HEK293T (cell line): ENCODE data around the gene PKN1.

Experiments
- BHLHE40 ChIP-seq: fragments of 450-650 bp; IDR thresholded peaks from 2 replicates; pipeline ENCODE4 v1.6.1; 2016; ENCODE audit warnings: mild to moderate bottlenecking, moderate library complexity, borderline replicate concordance
- FOXK2 ChIP-seq: fragments of 450-650 bp; IDR thresholded peaks from 2 replicates; pipeline ENCODE4 v1.6.1; 2016; ENCODE audit warnings: mild to moderate bottlenecking
- FOXM1 ChIP-seq: fragments of 450-650 bp; IDR thresholded peaks from 2 replicates; pipeline ENCODE4 v1.6.1; 2017; ENCODE audit warnings: mild to moderate bottlenecking, borderline replicate concordance
- LEF1 ChIP-seq: fragments of 450-650 bp; IDR thresholded peaks from 2 replicates; pipeline ENCODE4 v1.6.1; 2017; ENCODE audit warnings: mild to moderate bottlenecking, borderline replicate concordance
- NFRKB ChIP-seq: fragments of 450-650 bp; IDR thresholded peaks from 2 replicates; pipeline ENCODE4 v1.6.1; 2016; ENCODE audit warnings: mild to moderate bottlenecking, moderate library complexity
- SP1 ChIP-seq: fragments of 450-650 bp; IDR thresholded peaks from 2 replicates; pipeline ENCODE4 v1.6.1; 2017
- SUZ12 ChIP-seq: fragments of 450-650 bp; IDR thresholded peaks from 2 replicates; pipeline ENCODE4 v1.6.1; 2016; ENCODE audit warnings: mild to moderate bottlenecking
- TARDBP ChIP-seq: fragments of 450-650 bp; IDR thresholded peaks from 2 replicates; pipeline ENCODE4 v1.6.1; 2016
- TF ChIP-seq, protein P1 (sequence below): fragments of 450-650 bp; IDR thresholded peaks from 2 replicates; pipeline ENCODE4 v1.6.1; 2016

DNA sequence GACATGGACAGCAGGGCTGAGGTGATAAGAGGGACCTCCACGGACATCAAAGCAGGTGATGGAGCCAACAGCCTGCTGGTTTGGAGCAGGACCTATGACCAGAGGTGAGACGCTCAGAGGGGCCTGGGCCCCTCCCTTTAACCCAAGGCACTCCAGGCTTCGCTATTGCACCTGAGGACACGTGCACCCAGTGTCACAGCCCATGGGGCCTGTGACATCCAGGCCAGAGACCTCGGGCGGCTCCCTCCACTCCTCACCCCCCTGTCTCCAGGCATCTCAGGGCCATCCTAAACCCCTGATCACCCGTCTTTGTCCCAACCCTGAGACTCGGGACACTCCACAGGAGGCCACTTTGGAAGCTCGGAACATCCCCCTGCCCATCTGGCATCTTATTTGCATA, 38.9 kb upstream of the PKN1 start:
- TF ChIP-seq SP1 (no peak), BHLHE40 (no peak), TARDBP (no peak), LEF1 (no peak), NFRKB (no peak), FOXM1 (no peak), SUZ12 (no peak), FOXK2 (no peak)
- TF ChIP-seq, protein P1, sequence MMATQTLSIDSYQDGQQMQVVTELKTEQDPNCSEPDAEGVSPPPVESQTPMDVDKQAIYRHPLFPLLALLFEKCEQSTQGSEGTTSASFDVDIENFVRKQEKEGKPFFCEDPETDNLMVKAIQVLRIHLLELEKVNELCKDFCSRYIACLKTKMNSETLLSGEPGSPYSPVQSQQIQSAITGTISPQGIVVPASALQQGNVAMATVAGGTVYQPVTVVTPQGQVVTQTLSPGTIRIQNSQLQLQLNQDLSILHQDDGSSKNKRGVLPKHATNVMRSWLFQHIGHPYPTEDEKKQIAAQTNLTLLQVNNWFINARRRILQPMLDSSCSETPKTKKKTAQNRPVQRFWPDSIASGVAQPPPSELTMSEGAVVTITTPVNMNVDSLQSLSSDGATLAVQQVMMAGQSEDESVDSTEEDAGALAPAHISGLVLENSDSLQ = no peak
